Right forelimb (tissue), 1 donor: ENCODE data around the gene R3HDM4.
A peak's percentile ranks its signal among the peaks of the same experiment; 100 is the strongest.

Experiments used
- DNase-seq: peaks from one replicate; pipeline ENCODE4 v3.0.0-alpha.2; 2018

The R3HDM4 gene

DNA sequence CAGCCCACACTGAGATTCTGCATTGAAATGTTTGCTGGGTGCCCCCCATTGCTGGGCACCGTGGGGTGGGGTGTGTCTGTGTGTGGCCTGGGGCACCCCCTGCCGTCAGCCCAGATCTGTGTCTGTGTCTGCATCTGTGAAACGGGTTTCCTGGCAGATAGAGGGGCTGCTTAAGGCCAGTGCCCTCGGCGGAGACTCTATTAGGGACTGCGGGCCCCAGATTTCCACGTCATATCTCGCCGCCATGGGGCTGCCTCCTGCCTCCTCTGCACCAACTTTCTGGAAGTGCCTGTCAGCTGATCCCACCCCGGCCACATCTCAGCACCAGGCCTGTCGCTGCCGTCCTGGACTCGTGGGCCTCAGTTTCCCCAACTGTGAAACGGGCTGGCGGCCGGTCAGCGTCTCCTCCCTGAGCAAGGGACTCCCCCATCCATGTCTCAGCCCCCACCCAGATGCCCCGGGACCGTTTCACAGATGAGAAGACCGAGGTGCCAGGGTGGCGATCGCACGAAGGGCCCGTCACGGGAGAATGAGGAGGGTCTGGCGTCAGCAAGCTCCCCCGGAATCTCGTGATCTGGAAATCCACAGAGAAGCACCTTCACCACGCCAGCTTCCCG, 34.2 kb upstream of the R3HDM4 start:
- no peak for DNase-seq

DNA sequence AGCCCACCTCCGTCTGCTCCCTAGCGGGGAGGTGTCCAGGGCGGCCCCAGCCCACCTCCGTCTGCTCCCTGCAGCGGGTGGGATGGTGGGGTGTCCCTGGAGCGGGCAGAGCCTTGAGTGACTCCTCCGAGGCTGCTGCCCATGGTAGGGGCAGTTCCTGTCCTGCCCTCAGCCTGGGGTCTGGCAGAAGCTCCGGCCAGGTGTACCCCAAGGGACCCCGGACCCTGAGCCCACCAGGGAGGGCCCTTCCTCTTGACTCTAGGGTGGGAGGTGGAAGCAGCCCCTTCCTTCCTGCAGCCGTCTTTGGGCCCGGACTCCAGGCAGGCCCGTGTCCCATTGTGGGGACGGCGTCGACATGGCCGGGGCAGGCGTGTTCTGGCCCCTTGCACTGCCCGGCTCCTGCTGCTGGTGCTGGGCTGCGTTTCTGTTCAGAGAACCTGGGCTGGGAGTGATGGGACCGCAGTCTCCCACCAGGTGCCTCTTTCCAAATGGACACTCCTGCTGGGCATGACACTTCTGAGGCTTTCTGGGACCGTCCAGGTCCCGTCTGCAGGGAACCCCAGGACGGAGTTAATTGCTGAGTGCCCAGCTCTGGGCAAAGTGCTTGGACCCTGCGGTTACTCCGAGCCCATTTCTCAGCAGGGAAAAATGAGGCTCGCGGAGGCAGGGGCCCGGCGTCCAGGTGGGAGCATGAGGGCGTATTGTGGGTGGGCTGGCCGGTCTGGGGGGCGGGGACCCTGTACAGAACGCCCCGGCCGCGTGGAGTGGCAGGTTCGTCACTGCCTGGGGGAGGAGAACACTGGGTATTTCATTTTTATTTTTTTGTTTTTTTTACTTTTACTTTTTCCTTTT, 32.6 kb upstream of the R3HDM4 start:
- DNase-seq: no peak

DNA sequence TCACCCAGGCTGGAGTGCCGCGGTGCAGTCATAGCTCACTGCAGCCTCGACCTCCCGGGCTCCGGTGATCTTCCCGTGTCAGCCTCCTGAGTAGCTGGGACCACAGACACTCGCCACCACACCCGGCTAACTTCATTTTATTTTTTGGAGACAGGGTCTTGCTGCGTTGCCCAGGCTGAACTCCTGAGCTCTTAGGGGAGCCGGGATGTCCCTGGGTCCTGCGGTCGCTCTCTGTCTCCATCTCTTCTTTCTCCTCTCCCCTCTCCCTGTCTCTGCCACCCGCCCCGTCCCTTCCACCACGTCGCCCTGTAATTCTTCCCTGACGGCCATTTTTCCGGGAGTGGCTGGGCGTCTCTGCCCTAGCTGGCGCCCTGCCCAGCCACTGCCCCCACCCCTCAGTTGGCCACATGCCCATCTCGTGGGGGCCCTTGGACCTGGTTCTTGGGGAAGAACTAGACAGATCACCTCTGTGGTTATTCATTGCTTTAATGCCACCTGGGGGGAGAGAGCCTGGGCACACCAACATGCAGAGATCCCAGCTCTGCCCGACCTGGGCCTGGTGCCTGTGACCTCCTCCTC, 31.7 kb upstream of the R3HDM4 start:
- DNase-seq: no peak

DNA sequence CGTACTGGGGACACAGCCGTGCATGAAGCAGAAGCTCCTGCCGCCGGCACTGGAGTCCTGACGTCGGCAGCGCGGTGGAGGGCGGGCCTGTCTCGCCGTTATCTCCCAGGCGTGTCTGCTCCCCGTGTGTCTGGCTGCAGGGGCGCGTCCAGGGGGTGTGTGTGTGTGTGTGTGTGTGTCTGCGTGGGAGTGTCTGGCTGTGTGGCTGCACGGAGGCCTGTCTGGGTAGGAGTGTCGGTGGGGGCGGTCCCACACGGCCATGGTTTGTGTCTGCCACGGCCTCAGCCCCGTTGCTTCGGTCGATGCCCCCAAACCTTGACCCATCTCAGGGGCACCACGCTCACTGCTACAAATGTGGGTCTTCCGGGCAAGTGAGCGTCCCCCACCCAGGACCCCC, 31.1 kb upstream of the R3HDM4 start:
- no peak for DNase-seq

DNA sequence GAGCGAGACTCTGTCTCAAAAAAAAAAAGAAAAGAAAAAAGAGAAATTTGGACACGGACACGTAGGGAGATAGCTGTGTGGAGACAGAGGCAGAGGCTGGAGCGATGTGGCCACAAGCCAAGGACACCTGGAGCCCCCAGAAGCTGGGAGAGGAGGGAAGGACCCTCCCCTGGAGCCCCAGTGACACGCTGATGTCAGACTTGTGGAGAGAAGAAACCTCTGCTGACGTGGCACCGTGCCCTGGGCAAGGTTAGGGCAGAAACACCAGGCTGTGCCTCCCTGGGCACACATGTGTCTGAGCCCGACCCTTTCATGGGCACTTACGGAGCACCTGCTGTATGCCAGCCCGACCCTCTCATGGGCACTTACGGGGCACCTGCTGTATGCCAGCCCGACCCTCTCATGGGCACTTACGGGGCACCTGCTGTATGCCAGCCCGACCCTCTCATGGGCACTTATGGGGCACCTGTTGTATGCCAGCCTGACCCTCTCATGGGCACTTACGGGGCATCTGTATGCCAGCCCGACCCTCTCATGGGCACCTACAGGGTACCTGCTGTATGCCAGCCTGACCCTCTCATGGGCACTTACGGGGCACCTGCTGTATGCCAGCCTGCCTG, 30.6 kb upstream of the R3HDM4 start:
- DNase-seq: no peak

DNA sequence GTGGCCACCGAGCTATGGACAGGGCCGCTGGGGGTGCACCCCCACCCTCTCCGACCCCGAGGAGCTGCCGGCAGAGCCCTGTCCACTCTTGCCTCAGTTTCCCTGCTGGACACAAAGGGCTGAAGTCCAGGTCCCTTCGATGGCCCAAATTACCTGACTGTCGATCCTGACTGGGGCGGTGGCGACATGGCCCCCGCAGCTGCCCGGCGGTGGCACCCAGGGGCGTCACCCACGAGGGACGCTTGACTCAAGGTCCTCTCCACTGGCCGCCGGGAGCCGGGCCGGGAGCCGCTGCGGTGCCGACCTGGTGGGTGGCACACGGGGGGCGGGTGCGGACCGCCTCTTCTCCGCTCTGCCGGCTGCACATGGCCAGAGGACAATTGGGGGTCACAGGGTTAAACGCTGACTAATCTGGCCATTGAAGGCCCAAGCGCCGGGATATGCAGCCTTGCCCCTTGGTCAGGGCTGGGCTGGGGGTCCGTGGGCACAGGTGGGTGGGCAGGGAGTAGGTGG, 29.2 kb upstream of the R3HDM4 start:
- DNase-seq: no peak

DNA sequence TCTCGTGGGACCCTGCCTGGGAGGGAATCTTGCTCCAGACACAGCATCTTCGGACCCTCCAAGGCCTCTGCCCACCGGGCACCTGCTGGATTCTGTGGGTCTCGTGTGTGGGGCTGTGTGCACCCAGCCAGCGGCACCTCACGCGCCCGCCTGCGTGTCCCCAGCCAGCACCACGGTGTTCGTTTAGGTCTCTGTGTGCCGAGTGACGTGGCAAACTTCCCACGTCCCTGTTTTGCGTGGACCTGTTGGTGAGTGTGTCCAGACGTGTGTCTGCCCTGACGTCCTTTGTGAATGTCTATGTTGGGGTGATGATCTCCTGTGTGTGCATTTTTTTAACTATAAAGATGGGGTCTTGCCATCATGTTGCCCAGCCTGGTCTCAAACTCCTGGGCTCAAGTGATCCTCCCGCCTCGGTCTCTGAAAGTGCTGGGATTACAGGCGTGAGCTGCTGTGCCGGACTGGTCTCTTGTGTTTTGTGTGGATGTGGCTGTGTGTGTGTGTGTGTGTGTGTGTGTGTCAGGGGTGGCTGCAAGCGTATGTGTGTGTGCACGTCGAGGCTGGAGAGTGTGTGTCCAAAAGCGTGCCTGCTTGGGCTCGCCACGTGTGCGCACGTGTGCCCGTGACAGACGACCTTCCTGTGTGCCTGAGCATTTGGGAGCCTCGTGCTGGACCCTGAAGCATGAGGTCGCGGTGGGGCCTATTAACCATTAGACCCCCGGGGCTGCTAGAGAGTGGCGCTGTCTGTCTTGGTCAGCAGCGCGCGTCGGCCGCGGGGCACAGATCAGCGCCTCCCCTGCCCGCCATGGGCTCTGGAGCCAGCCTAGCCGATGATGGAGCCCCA, 28.5 kb upstream of the R3HDM4 start:
- no peak for DNase-seq

DNA sequence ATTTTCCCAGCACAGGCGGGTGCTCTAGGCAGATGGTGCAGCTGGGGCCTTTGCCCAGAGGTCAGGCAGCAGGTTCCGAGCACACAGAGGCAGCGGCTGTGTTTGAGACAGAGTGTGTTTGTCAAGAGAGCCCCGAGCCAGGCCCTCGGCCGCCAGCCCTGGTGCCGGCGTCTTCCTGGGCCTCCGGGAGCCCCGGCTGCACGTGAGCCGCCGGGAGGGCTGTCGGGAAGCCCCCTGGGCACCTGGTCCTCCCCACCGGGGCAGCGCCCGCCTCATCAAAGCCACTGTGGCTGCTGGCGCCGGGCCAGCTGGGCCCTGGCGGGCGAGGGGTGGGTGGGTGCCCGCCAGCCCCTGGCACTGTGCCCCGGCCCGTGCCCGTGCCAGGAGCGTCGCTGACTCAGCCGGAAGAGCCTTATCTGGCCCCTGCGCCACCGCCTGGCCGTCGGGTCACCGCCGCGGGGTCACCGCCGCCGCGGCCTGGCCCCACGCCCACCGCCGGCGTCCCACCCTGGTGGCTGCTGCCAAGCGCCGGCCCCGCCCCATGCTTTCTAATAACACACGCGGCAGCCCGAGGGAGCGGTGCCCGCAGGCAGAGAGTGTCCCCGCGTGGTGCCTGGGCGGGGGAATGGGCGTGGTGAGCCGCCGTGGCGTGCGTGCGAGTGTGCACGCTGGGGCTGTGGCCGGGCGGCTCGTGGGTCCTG, 27.7 kb upstream of the R3HDM4 start:
- DNase-seq: no peak

DNA sequence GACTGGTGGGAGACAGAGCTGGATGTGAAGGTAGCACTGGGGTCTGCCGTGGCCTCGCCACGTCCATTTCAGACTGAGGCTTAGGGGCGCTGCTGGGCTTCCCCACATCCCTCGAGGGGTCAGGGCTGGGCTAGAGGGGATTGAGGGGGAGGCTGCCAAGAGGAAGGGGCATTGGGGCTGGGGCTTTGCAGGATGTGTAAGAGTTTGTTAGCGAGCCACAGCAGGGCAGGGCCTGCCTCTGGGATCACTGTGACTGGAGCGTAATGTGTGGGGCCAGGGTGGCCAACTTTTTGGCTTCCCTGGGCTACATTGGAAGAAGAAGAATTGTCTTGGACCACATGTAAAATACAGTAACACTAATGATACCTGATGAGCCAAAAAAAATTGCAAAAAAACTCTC, 26.9 kb upstream of the R3HDM4 start:
- DNase-seq: no peak

DNA sequence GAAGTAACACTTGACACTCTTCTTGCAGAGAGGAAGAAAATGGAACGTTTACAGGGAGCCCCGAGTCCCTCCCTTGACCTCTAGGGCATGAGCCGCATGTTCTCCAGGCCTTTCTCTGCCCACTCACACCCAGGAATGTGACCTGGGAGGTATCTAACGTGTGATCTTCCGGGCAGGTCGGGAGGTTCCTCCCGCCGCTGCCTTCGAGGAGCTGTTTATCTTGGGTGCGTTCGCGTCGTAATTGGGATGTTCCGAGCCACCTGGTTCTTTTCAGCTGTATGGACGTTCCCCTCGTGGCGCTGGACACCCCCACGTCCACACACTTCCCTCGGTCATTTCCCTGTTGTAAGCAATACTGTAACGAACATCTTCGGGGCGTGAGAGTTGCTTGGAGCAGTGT, 26.4 kb upstream of the R3HDM4 start:
- DNase-seq: no peak

DNA sequence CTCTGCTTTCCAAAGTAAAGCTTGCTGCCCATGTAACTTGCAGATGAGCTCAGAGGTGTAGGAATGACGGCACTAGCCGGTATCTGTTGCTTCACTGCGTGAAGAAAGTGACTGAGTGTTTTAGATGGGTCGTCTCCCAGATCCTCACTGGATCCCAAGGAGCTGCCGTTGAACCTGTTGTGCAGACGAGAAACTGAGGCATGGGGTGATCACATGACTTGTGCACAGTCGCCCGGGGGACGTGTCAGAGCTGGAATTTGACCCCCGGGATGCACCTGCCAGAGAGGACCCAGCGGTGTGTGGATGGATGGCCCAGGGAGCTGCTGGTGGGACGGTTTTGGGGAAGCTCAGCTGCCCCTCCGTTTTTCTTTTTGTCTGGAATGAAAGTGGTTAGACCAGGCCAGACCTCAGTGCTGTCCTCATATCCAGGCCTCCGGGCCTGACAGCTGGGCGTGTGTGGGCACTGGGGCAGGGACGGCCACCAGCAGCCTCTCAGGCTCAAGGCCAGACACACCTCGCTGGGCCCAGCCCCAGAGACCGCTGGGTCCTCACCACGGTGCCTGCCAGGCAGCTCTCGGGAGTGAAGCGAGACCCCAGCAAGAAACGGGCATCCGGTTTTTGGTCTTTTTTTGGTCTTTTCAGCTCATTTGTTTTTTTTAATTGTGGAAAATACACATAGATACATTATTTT, 25.4 kb upstream of the R3HDM4 start:
- DNase-seq: no peak

DNA sequence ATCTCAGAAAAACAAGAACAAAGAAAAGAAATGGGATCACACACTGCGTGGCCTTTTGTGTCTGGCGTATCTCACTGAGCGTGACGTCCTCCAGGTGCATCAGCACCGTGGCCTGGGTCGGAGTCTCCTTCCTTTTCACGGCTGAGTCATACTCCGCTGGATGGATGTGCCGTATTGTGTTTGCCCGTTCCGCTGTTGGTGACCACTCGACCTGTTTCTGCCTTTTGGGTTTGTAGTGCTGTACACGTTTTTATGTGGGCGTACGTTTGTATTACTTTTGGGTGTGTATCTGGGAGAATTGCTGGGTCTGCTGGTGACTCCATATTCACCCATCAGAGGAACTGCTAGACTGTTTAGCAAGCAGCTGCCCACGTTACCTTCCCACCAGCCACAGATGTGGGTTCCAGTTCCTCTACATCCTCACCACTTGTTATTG, 24.3 kb upstream of the R3HDM4 start:
- DNase-seq: no peak

DNA sequence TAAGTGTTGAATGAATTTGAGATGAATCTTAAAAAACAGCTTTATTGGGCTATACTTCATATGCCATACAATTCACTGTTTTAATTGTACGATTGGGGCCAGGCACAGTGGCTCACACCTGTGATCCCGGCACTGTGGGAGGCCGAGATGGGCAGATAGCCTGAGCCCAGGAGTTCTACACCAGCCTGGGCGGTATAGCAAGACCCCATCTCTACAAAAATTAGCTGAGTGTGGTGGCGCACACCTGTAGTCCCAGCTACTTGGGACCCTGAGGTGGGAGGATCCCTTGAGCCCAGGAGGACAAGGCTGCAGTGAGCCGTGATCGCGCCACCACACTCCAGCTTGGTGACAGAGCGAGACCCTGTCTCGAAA, 23.1 kb upstream of the R3HDM4 start:
- no peak for DNase-seq

DNA sequence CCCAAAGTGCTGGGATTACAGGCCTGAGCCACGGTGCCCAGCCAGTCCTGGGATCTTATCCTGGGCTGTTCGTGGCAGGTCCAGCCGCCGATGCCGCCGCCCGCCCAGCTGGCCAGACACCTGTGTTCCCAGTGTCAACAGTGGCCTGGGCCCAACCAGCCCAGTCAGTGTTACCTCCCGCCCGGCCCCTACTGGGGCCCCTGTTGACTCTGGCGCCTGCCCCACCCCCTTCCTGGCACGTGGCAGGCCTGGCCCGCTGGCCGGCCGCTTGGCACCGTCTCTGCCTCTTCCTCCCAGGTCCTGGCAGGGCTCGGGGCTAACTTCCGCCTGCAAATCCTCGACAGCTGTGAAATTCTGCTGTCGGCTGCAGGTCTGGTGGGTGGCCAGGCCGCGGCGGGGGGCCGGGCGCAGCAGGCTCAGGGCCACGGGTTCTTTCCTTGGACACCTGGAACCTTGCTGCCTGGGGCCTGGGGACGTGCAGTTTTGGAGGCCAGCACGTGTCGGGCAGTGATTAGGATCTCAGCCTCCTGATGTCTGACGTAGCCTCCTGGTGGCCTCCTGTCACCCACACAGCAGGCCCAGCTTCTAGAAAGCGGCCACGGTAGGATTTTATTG, 22.0 kb upstream of the R3HDM4 start:
- DNase-seq: peak; percentile 92

DNA sequence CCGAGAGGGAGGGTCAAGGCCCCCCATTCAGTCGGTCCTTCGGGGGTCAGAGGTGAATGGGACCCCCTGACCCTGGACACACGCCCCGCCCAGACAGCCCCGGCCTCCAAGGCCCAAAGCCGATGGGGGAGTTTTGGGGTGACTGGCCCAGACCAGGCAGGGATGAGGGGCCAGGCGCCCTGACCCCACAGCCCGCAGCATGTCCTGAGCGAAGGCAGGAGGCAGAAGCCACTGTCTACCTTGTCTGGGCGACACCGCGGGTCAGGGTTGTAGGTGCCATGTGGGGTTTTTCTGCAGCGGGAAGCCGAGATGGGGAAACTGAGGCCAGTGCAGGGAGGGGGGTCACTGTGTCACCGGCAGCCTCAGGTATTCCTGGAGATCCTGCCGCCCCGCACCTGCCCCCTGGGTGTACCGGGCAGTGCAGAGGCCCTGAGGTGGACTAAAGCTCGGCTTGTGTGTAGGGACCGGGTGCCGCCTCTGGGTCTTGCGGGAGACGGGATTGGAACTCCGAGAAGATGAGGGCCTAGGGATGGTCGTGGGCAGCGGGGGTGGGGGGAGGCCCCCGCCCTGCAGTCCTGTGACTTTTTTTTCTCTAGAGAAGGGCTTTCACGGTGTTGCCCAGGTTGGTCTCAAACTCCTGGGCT, 21.3 kb upstream of the R3HDM4 start:
- no peak for DNase-seq

DNA sequence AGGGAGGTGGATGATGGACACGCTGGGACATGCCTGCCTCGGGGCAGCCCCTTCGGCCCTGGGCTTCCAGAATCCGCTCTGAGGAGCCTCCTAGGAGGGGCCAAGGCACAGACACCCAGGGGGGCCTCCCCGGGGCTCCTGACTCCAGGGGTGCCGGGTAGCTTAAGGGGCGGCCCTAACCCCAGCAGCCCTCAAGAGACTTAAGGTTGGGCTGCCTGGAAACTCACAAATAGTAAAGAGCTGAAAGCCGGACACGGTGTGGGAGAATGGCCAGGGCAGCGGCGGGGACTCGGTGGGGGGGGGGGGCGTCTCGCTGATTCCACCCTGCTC, 20.5 kb upstream of the R3HDM4 start:
- no peak for DNase-seq

DNA sequence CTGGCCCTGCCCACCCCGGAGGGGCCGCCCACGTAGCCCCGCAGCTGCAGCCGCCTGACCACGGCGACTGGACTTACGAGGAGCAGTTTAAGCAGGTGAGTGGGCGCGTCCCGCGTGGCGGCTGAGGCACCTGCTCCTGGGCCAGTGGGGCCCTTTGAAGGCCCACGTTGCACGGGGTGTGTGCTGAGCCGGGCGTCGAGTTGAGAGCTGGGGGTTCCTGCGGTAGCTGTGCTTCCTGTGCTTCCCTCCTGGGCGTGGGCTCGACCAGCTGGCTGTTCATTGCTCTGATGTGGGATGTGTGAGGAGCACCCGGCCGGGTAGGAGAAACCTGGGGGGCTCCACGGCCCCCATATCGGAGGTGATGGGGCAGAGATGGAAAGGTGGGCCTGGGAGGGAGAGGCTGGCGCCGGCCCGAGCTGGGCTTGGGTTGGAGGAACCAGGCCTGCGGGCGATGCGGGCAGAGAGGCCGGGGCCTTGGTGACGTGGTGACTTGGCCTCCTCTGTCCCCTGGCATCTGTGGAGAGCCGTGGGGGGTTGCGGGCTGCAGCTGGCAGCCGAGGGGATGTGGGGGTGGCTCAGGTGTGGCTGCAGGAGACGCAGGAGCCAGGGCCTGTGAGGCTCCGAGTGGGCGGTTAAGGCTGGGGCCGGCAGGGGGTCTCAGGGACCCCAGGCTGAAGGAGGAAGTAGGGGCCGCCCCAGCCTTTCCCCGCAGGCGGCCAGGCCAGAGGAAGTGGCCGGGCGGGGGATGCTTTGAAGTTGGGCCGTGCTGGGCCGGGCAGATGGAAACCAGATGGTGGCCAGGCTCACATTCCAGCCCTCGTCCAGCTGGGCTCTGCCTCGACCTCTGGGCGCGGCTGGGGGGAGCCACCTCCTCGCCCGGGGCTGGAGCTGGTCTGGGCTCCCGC, 19.9 kb upstream of the R3HDM4 start:
- DNase-seq: peak; percentile 86

DNA sequence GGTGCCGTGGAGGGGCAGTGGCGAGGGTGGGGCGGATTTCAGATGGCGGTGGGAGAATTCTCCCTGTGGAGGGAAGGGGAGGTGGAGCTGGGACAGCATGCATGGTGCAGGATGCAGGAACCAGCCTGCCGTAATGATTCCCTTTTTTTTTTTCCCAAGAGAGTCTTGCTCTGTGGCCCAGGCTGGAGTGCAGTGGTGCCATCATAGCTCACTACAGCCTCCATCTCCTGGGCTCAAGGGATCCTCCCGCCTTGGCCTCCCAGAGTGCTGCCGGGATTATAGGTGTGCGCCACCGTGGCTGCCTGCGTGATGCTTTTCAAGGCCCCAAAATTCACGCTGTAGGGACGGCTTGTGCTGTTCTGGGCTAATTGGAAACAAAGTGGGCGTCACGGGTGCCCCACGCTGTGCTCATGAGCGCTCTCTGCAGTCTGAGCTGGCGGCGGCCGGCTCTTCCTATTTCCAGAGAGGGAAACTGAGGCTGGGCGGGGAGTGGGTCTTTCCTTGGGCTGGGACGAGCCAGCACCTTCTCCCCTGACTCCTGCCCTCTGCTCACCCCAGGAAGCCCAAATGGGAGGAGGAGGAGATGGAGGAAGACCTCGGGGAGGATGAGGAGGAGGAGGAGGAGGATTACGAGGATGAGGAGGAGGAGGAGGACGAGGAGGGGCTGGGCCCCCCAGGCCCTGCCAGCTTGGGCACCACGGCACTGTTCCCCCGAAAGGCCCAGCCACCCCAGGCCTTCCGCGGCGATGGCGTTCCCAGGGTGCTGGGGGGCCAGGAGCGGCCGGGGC, 19.0 kb upstream of the R3HDM4 start:
- no peak for DNase-seq

DNA sequence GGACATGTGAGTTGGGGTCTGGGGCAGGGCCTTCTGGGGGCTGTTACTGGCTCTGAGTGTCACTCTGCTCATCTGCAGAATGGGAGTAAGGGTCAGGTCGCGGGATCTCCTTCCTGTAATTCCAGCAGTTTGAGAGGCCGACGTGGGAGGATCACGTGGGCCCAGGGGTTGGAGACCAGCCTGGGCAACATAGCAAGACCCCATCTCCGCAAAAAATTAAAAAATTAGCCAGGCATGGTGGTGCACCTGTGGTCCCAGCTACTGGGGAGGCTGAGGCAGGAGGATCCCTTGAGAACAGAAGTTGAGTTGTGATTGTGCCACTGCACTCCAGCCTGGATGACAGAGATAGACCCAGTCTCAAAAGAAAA, 16.9 kb upstream of the R3HDM4 start:
- DNase-seq: no peak
